Mammary epithelial cell (primary cell): Measurements from ENCODE around the gene RFNG.

Experiments used
- EZH2 ChIP-seq: IDR thresholded peaks from 2 replicates; pipeline ENCODE4 v1.6.1; 2012; ENCODE audit warnings: low read length, inconsistent platforms, borderline replicate concordance
- TF ChIP-seq, protein P1 (sequence below), 2 donors: IDR thresholded peaks in 1 of 2; conservative IDR thresholded peaks in 1 of 2; 2 replicates each; pipeline ENCODE4 v1.5.1; 2011 to 2012; ENCODE audit warnings: inconsistent platforms in 2 of 2, low read length in 2 of 2, mild to moderate bottlenecking in 2 of 2, control low read depth in 1 of 2, low read depth in 1 of 2; ENCODE audit not compliant: insufficient read depth in 1 of 2; ENCODE audit errors: extremely low read depth in 1 of 2

DNA sequence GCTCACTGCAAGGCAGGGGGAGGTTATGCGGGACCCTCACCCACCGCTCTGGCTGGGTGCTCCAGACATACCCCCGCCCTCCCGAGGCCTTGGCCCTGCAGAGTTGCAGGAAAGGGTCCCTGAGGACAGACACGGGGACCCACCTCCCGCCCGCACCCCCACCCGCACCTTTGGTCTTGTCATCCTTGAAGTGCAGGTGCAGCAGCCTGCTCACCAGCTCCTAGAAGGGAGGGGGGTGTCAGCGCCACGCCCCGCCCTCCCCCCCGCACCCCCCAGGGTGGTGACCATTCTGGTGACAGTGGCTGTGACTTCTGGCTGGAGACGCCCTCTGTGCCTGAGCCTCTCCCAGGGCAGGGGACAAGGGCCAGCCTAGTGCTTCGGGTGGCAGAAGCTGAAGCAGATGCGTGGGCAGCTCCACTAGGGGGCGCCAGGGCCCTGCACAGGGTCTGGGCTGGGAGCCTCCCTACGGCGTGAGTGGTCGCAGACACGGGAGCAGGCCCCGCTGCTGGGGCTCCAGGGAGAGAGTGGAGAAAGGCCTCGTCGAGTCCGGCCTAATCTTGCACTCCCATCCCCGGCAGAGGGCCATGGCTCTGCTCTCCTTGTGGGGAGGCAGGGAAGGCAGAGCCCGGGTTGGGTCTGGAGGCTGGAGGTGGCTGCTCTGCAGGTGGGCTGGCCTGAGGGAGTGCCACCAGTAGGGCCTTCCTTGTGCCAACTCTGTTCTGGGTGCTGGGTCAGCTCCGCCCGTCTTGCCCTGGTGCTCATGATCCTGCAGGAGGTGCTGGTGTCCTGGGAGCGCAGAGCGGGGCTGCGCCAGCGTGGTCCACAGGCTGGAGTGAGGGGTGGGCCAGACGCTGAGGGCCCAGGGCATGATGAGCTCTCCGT, 31.7 kb downstream of the RFNG start:
- TF ChIP-seq, protein P1, sequence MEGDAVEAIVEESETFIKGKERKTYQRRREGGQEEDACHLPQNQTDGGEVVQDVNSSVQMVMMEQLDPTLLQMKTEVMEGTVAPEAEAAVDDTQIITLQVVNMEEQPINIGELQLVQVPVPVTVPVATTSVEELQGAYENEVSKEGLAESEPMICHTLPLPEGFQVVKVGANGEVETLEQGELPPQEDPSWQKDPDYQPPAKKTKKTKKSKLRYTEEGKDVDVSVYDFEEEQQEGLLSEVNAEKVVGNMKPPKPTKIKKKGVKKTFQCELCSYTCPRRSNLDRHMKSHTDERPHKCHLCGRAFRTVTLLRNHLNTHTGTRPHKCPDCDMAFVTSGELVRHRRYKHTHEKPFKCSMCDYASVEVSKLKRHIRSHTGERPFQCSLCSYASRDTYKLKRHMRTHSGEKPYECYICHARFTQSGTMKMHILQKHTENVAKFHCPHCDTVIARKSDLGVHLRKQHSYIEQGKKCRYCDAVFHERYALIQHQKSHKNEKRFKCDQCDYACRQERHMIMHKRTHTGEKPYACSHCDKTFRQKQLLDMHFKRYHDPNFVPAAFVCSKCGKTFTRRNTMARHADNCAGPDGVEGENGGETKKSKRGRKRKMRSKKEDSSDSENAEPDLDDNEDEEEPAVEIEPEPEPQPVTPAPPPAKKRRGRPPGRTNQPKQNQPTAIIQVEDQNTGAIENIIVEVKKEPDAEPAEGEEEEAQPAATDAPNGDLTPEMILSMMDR (conservative IDR thresholded peaks at IDR 0.05 in 1 of 2, IDR thresholded peaks at IDR 0.05 in 1 of 2; ENCODE audit: extremely low read depth in 1 of 2, insufficient read depth in 1 of 2, low read depth in 1 of 2, low read length in 2 of 2) = peak; percentile 63 to 76
- TF ChIP-seq EZH2 = no peak
